HUES48 (cell line): ENCODE measurements around the gene FBXL12.
"Not testable (repeated sequence)": the region's sequence is repeated elsewhere in the genome, so short reads cannot be mapped to it uniquely, and the experiment has no call there.

Experiments
- H3K27ac ChIP-seq: one replicate; pipeline ENCODE4 v1.7.0; 2013; ENCODE audit warnings: low read depth, low read length, inconsistent platforms
- H3K27me3 ChIP-seq: 2 replicates; pipeline ENCODE4 v1.6.1; 2013; ENCODE audit warnings: mild to moderate bottlenecking, low read length; ENCODE audit not compliant: control insufficient read depth, insufficient read depth
- H3K36me3 ChIP-seq: 2 replicates; pipeline ENCODE4 v1.6.1; 2013; ENCODE audit warnings: low read length; ENCODE audit not compliant: control insufficient read depth, insufficient read depth
- H3K4me1 ChIP-seq: 2 replicates; pipeline ENCODE4 v1.6.1; 2013; ENCODE audit warnings: mild to moderate bottlenecking, low read length; ENCODE audit not compliant: control insufficient read depth, insufficient read depth
- H3K4me3 ChIP-seq: 2 replicates; pipeline ENCODE4 v1.5.1; 2013; ENCODE audit warnings: mild to moderate bottlenecking, low read depth, low read length
- H3K9ac ChIP-seq: 2 replicates; pipeline ENCODE4 v1.6.1; 2013; ENCODE audit warnings: mild to moderate bottlenecking, low read depth, low read length, moderate library complexity
- H3K9me3 ChIP-seq: 2 replicates; pipeline ENCODE4 v1.6.1; 2013; ENCODE audit warnings: low read length; ENCODE audit not compliant: control insufficient read depth, insufficient read depth

The FBXL12 gene

DNA sequence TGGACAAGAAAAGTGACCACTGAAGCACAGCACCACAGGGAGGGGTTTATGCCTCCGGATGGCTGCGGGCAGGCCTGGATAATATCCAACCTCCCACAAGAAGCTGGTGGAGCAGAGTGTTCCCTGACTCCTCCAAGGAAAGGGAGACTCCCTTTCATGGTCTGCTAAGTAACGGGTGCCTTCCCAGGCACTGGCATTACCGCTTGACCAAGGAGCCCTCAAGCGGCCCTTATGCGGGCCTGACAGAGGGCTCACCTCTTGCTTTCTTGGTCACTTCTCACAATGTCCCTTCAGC is 27.9 kb downstream of the FBXL12 start:
- H3K9ac ChIP-seq, H3K36me3 ChIP-seq: not testable (repeated sequence)
- H3K4me3 ChIP-seq = peak overlapping the region; percentile 42

DNA sequence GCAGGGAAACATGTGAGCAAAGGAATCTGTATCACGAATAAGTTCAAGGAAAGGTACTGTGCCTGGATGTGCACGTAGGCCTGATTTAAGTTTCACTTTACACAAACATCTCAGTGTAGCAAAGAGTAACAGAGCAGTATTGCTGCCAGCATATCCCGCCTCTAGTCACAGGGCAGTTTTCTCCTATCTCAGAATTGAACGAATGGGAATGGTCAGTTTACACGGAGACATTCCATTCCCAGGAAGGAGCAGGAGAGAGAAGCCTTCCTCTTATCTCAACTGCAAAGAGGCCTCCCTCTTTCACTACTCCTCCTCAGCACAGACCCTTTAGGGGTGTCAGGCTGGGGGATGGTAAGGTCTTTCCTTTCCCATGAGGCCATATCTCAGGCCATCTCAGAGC is 29.3 kb downstream of the FBXL12 start:
- H3K9ac ChIP-seq, H3K4me3 ChIP-seq: not testable (repeated sequence)

More for the DNA sequence above, 27.9 kb downstream of the FBXL12 start:
- not testable (repeated sequence) for H3K27ac ChIP-seq, H3K4me1 ChIP-seq, H3K27me3 ChIP-seq, H3K9me3 ChIP-seq

GRCh38 chr19:9789066-9789465 is 29.8 kb downstream of the FBXL12 start:
- Histone ChIP-seq H3K27me3 (no peaks in the 10 kb centered on the region), H3K36me3 (no peaks in the 10 kb centered on the region), H3K4me1 (peaks cover 11% of the 10 kb centered on the region), H3K9me3 (no peaks in the 10 kb centered on the region), H3K4me3 (no peak overlapping the region), H3K27ac (peak overlapping the region; percentile 49), H3K9ac (no peak overlapping the region)

More for the DNA sequence above, 29.3 kb downstream of the FBXL12 start:
- H3K27me3 ChIP-seq, H3K36me3 ChIP-seq, H3K9me3 ChIP-seq, H3K4me1 ChIP-seq: not testable (repeated sequence)
- peak overlapping the region; percentile 49 for H3K27ac ChIP-seq

- H3K27ac ChIP-seq, H3K9ac ChIP-seq, H3K27me3 ChIP-seq, H3K9me3 ChIP-seq, H3K4me3 ChIP-seq, H3K36me3 ChIP-seq: not testable (repeated sequence)
- peaks cover 11% of the 10 kb centered on the region for H3K4me1 ChIP-seq
These were observed 30.3 kb downstream of the FBXL12 start for GRCh38 chr19:9788604-9789003.

DNA sequence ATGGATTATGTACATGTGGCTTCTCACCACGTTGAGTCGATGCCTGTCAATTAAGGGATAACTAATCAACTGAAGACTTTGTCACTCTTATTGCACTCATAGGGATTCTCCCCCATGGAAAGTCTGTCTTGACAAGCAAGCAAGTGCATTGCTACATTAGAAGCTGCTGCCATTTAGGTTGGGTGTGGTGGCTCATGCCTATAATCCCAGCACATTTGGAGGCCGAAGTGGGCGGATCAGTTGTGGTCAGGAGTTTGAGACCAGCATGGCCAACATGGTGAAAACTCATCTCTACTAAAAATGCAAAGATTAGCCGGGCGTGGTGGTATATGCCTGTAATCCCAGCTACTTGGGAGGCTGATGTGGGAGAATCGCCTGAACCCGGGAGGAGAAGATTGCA is 32.1 kb downstream of the FBXL12 start:
- Histone ChIP-seq H3K4me3 (no peak overlapping the region), H3K4me1 (peaks cover 11% of the 10 kb centered on the region), H3K9ac (no peak overlapping the region), H3K9me3 (no peaks in the 10 kb centered on the region), H3K36me3 (no peaks in the 10 kb centered on the region), H3K27me3 (no peaks in the 10 kb centered on the region), H3K27ac (no peak overlapping the region)

DNA sequence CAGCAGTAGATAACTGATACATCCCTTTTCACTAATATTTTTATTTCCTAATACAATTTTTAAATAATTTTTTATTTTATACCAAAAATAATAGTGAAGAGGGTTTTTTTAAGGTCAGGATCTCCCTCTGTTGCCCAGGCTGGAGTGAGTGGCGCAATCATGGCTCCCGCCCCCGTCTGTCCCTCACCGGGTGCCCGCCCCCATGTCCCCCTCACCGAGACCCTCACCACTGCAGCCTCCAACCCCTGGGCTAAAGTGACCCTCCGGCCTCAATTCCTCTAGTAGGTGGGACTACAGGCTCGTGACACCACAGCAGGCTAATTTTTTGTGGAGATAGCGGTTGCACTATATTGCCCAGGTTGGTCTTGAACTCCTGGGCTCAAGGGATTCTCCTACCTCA is 32.5 kb downstream of the FBXL12 start:
- Histone ChIP-seq H3K9me3 (no peaks in the 10 kb centered on the region), H3K4me1 (peaks cover 11% of the 10 kb centered on the region), H3K4me3 (peak overlapping the region; percentile 86), H3K27ac (peak overlapping the region; percentile 99), H3K27me3 (no peaks in the 10 kb centered on the region), H3K36me3 (no peaks in the 10 kb centered on the region), H3K9ac (peak overlapping the region; percentile 83; the same call in 1 of the 2 replicates)

- Histone ChIP-seq H3K4me3 (peak overlapping the region; percentile 86), H3K9me3 (no peaks in the 10 kb centered on the region), H3K4me1 (peaks cover 11% of the 10 kb centered on the region), H3K9ac (peak overlapping the region; percentile 83), H3K27ac (peak overlapping the region; percentile 99), H3K27me3 (no peaks in the 10 kb centered on the region), H3K36me3 (no peaks in the 10 kb centered on the region)
These were observed 33.2 kb downstream of the FBXL12 start for GRCh38 chr19:9785367-9786331.

GRCh38 chr19:9784163-9784496 is 34.7 kb downstream of the FBXL12 start:
- H3K36me3 ChIP-seq, H3K9me3 ChIP-seq, H3K4me1 ChIP-seq, H3K9ac ChIP-seq, H3K27me3 ChIP-seq, H3K4me3 ChIP-seq: not testable (repeated sequence)
- H3K27ac ChIP-seq = peak overlapping the region; percentile 88

DNA sequence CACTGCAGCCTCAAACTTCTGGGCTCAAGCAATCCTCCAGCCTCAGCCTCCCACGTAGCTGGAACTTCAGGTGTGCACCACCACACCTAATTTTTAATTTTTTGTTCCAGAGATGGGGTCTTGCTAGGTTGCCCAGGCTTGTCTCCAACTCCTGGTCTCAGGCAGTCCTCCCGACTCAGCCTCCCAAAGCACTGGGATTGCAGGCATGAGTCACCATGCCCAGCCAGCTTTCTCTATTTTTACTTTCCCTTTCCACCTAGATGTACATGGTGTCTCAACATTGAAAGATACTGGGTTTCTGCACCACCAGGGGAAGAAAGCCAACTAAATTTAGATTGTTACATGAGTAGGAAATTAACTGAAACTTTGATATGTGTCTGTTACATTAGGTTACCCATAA is 36.5 kb downstream of the FBXL12 start:
- Histone ChIP-seq H3K9ac (no peak overlapping the region), H3K36me3 (no peaks in the 10 kb centered on the region), H3K4me1 (peaks cover 6% of the 10 kb centered on the region), H3K9me3 (no peaks in the 10 kb centered on the region), H3K4me3 (no peak overlapping the region), H3K27ac (no peak overlapping the region), H3K27me3 (no peaks in the 10 kb centered on the region)

DNA sequence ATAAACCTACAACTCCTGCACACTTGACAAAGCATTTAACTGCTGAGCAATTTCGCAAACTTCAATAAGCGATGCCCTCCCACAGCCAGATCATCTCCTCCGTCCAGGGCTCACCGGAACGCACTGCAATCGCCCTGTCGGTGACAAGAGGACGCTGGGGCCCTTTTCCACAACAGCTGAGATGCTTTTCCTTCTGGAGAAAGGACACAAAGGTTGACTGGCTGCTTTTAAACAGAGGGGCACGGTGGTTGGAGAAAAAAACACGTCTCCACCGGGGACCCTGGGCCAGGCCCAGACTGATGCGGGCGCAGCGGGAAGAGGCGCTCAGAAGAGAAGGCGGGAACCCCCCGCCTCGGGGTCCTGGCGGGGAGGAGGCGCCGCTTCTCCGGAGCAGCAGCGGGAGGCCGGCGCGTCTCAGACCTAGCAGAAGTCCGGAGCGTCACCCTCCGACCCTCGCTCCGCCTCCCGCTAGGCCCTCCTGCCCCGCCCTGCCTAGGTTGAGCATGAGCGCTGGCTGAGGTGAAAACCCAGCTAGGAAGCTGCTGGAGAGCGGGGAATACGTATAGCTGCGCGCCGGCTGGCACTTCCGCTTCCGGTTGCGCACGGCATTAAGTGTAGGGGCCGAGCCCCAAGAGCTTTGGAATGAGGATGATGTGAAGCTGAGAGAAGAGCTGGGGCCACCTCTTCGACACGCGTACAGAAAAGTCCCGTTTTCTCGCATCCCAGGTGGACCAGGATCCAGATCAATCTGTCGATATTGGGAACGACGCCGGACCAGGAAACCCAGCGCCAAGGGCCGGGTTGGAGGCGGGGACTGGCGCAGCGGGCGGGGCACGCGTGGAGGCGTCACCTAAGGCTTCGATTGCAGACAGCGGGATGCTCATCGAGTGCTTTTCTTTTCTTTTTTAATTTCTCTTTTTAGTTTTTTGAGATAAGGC is 50.4 kb downstream of the FBXL12 start, which contains the start of gene ZNF846:
Gene ZNF846 (minus strand): TSS at position 564 of the 938 bp plus-strand sequence. CDS start 3,788 bp downstream, outside the sequence.
- Histone ChIP-seq H3K9me3 (no peaks in the 10 kb centered on the region), H3K9ac (peak within 1 kb of the TSS; percentile 85), H3K4me1 (no peaks in the 10 kb centered on the region), H3K27me3 (no peaks in the 10 kb centered on the region), H3K27ac (peak within 1 kb of the TSS; percentile 97), H3K36me3 (no peaks in the 10 kb centered on the region), H3K4me3 (peak within 1 kb of the TSS; percentile 95)
